Endothelial cell of umbilical vein (primary cell): ENCODE results near the gene SORCS2. TPM values are rescaled to one million over a fixed set of nuclear protein-coding genes. Genes with fewer than 3 reads are reported as not detected.

ENCODE experiments used
- BruUV-seq: library from RNA; stranded (reverse); fragments of 400-500 nt; replicated peaks from 2 replicates; lab custom pipeline; 2021; lab: Mats Ljungman, UMichigan
- CTCF ChIA-PET: fragments of 300-600, 350-600 bp; sonication (Branson Sonifier 250); formaldehyde crosslinking; loops from one replicate; lab custom pipeline; 2021; ENCODE audit warnings: antibody characterized with exemption, inconsistent platforms; lab: Charles Lee
- POLR2A ChIA-PET: fragments of 300-600, 350-600 bp; sonication (Branson Sonifier 250); formaldehyde crosslinking; loops from one replicate; lab custom pipeline; 2021; ENCODE audit warnings: antibody characterized with exemption, inconsistent platforms; lab: Charles Lee
- DNase-seq: peaks from one replicate; pipeline ENCODE4 v3.0.0-alpha.2; 2011; ENCODE audit warnings: low read depth, low spot score
- FAIRE-seq: peaks from 2 replicates; lab custom pipeline; 2011; peaks lifted over from hg19 to GRCh38; lab: Jason Lieb, UNC
- H2AFZ ChIP-seq: 2 replicates; pipeline ENCODE4 v1.6.0; 2012; ENCODE audit warnings: low read depth, low read length, control low read depth, inconsistent platforms
- H3K27ac ChIP-seq: 2 replicates; pipeline ENCODE4 v1.5.1; 2011; ENCODE audit warnings: low read depth, mild to moderate bottlenecking, control low read depth, low read length, moderate library complexity; ENCODE audit not compliant: insufficient read depth
- H3K27me3 ChIP-seq, 2 experiments: 2 replicates each; pipeline versions ENCODE4 v1.6.0 to v1.6.1; 2011; ENCODE audit warnings: low read length in 2 of 2, mixed read lengths in 1 of 2; ENCODE audit not compliant: control insufficient read depth in 2 of 2, insufficient read depth in 2 of 2
- H3K36me3 ChIP-seq, 2 experiments: 2 replicates in 1 of 2; 3 replicates in 1 of 2; pipeline ENCODE4 v1.5.1; 2011; ENCODE audit warnings: low read length in 2 of 2, mild to moderate bottlenecking in 1 of 2, moderate library complexity in 1 of 2; ENCODE audit not compliant: control insufficient read depth in 2 of 2, insufficient read depth in 2 of 2; ENCODE audit errors: extremely low read depth in 1 of 2
- H3K4me1 ChIP-seq: 3 replicates; pipeline ENCODE4 v1.5.1; 2011; ENCODE audit warnings: mild to moderate bottlenecking, low read length; ENCODE audit not compliant: control insufficient read depth, insufficient read depth; ENCODE audit errors: extremely low read depth
- H3K4me2 ChIP-seq: 2 replicates; pipeline ENCODE4 v1.6.1; 2011; ENCODE audit warnings: low read length, control low read depth, mixed read lengths; ENCODE audit not compliant: insufficient read depth
- H3K4me3 ChIP-seq, 3 experiments: fragments of 200-600 bp in 1 of 3; sonication (generic), shearing (Covaris generic) in 1 of 3; replicated peaks in 1 of 3; 2 replicates each; pipeline ENCODE4 v1.5.1; 2011 to 2016; ENCODE audit warnings: control low read depth in 3 of 3, low read length in 3 of 3, mild to moderate bottlenecking in 2 of 3, inconsistent platforms in 1 of 3, low read depth in 1 of 3, moderate library complexity in 1 of 3; ENCODE audit not compliant: insufficient read depth in 1 of 3
- H3K79me2 ChIP-seq: 2 replicates; pipeline ENCODE4 v1.6.0; 2012; ENCODE audit warnings: low read length, inconsistent platforms; ENCODE audit not compliant: control insufficient read depth, insufficient read depth
- H3K9ac ChIP-seq: replicated peaks from 2 replicates; pipeline ENCODE3; 2011; ENCODE audit warnings: low read length, control low read depth; ENCODE audit not compliant: insufficient read depth; ENCODE audit errors: extremely low read depth
- H3K9me1 ChIP-seq: replicated peaks from 3 replicates; pipeline ENCODE4 v1.6.0; 2011; ENCODE audit warnings: mild to moderate bottlenecking, low read length; ENCODE audit not compliant: control insufficient read depth, insufficient read depth; ENCODE audit errors: extremely low read depth
- H3K9me3 ChIP-seq: replicated peaks from 2 replicates; pipeline ENCODE4 v1.5.1; 2012; ENCODE audit warnings: low read length, inconsistent platforms; ENCODE audit not compliant: control insufficient read depth, insufficient read depth
- H4K20me1 ChIP-seq: replicated peaks from 2 replicates; pipeline ENCODE3; 2011; ENCODE audit warnings: mild to moderate bottlenecking, low read length; ENCODE audit not compliant: control insufficient read depth, insufficient read depth; ENCODE audit errors: extremely low read depth
- EZH2 ChIP-seq: IDR thresholded peaks from 2 replicates; pipeline ENCODE4 v1.6.1; 2012; ENCODE audit warnings: borderline replicate concordance, low read depth, mild to moderate bottlenecking, moderate library complexity, low read length, inconsistent platforms; ENCODE audit not compliant: severe bottlenecking
- FOS ChIP-seq: IDR thresholded peaks from 2 replicates; pipeline ENCODE4 v1.6.1; 2011; ENCODE audit warnings: mild to moderate bottlenecking, low read length, moderate library complexity, borderline replicate concordance; ENCODE audit not compliant: insufficient read depth
- GATA2 ChIP-seq: IDR thresholded peaks from 2 replicates; pipeline ENCODE4 v1.7.0; 2011; ENCODE audit warnings: low read depth, mild to moderate bottlenecking, moderate library complexity, mixed read lengths, low read length; ENCODE audit not compliant: insufficient read length, insufficient read depth
- JUN ChIP-seq: IDR thresholded peaks from 2 replicates; pipeline ENCODE4 v1.6.1; 2011; ENCODE audit warnings: borderline replicate concordance, low read depth; ENCODE audit not compliant: insufficient read length, insufficient read depth
- MYC ChIP-seq: IDR thresholded peaks from one replicate; pipeline ENCODE4 v1.6.1; 2011; ENCODE audit warnings: mild to moderate bottlenecking, low read depth, low read length
- POLR2A ChIP-seq: IDR thresholded peaks from 2 replicates; pipeline ENCODE4 v1.6.1; 2012; ENCODE audit warnings: low read depth, mild to moderate bottlenecking, control low read depth, low read length
- POLR2AphosphoS5 ChIP-seq: IDR thresholded peaks from 2 replicates; pipeline ENCODE4 v1.6.1; 2012; ENCODE audit warnings: low read depth, mild to moderate bottlenecking, control low read depth, low read length, moderate library complexity; ENCODE audit not compliant: insufficient read depth
- dilution Hi-C: fragments of 300-500 bp; cut with MboI; formaldehyde crosslinking; loops from one replicate; pipeline ENCODE4 v1.15.0; 2019; ENCODE audit warnings: low sequenced_read_pairs; ENCODE audit not compliant: extremely low pct_ligation_motif_present
- intact Hi-C: fragments of 100-400 bp; cut with micrococcal nuclease; formaldehyde crosslinking; loops from one replicate; pipeline ENCODE4 v1.10.0; 2022
- polyA plus RNA-seq, 4 experiments: library from polyadenylated mRNA; depleted of rRNA in 3 of 4; stranded (reverse) in 3 of 4; unstranded in 1 of 4; fragments of >200 nt; gene quantifications; 2 replicates each; pipeline versions ENCODE4 v1.2.1 to v1.2.3, GENCODE V29; 2011 to 2012; ENCODE audit warnings: missing spikeins in 1 of 4
- total RNA-seq: library from RNA; stranded (reverse); gene quantifications from 2 replicates; pipeline ENCODE4 v1.2.3, GENCODE V29; 2021
- TF ChIP-seq, protein P1 (sequence below), 2 donors: IDR thresholded peaks; 1 replicate in 1 of 2; 2 replicates in 1 of 2; pipeline ENCODE4 v1.5.1; 2011; ENCODE audit warnings: low read length in 2 of 2, mild to moderate bottlenecking in 2 of 2, moderate library complexity in 2 of 2, control low read depth in 1 of 2, inconsistent platforms in 1 of 2, low read depth in 1 of 2; ENCODE audit not compliant: insufficient read depth in 1 of 2; ENCODE audit errors: extremely low read depth in 1 of 2
- TF ChIP-seq, protein P2 (sequence below): IDR thresholded peaks from 2 replicates; pipeline ENCODE4 v1.6.1; 2011; ENCODE audit not compliant: insufficient read depth, insufficient read length

Gene SORCS2
- total and polyA plus RNA-seq, 2 donors (not counting 3 experiments of a cell fraction or from before 2014, with no cell fraction given) = not detected

DNA sequence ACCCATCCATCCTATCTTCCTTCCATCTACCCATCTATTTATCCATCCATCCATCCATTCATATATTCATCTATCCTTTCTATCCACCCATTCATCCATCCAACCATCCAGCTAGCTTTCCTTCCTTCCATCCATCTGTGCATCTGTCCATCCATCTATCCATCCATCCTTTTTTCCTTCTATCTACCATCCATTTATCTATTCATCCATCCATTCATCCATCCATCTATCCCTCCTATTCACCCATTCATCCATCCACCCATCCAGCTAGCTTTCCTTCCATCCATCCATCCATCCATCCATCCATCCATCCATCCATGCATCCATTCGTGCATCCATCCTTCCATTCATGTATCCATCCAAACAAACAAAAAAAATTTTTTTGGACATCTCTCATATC is 123.6 kb downstream of the SORCS2 start:
- H3K79me2 ChIP-seq = no peaks in the 10 kb centered on the region
- no TSS peak for BruUV-seq
- H3K27me3 ChIP-seq = no peaks in the 10 kb centered on the region
- H3K4me1 ChIP-seq = no peaks in the 10 kb centered on the region
- no peak overlapping the region for H3K27ac ChIP-seq
- POLR2A ChIA-PET = no interaction called here
- no peaks in the 10 kb centered on the region for H3K9me1 ChIP-seq
- TF ChIP-seq GATA2 = no peak
- TF ChIP-seq POLR2A = no peak
- TF ChIP-seq, protein P1, sequence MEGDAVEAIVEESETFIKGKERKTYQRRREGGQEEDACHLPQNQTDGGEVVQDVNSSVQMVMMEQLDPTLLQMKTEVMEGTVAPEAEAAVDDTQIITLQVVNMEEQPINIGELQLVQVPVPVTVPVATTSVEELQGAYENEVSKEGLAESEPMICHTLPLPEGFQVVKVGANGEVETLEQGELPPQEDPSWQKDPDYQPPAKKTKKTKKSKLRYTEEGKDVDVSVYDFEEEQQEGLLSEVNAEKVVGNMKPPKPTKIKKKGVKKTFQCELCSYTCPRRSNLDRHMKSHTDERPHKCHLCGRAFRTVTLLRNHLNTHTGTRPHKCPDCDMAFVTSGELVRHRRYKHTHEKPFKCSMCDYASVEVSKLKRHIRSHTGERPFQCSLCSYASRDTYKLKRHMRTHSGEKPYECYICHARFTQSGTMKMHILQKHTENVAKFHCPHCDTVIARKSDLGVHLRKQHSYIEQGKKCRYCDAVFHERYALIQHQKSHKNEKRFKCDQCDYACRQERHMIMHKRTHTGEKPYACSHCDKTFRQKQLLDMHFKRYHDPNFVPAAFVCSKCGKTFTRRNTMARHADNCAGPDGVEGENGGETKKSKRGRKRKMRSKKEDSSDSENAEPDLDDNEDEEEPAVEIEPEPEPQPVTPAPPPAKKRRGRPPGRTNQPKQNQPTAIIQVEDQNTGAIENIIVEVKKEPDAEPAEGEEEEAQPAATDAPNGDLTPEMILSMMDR (IDR thresholded peaks at IDR 0.05; ENCODE audit: extremely low read depth in 1 of 2, insufficient read depth in 1 of 2, low read depth in 1 of 2, low read length in 2 of 2) = no peak
- TF ChIP-seq MYC = no peak
- no peak for TF ChIP-seq JUN
- TF ChIP-seq POLR2AphosphoS5 = no peak
- no peak for TF ChIP-seq FOS
- TF ChIP-seq EZH2 = no peak
- TF ChIP-seq, protein P2, sequence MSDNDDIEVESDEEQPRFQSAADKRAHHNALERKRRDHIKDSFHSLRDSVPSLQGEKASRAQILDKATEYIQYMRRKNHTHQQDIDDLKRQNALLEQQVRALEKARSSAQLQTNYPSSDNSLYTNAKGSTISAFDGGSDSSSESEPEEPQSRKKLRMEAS = no peak
- H4K20me1 ChIP-seq = no peaks in the 10 kb centered on the region
- intact Hi-C loops (no loop called here), dilution Hi-C loops (no loop called here)
- no peak overlapping the region for H3K4me2 ChIP-seq
- no peak overlapping the region for H3K9ac ChIP-seq
- FAIRE-seq (no peak), DNase-seq (no peak)
- H3K9me3 ChIP-seq = no peaks in the 10 kb centered on the region
- CTCF ChIA-PET = no interaction called here
- H3K4me3 ChIP-seq = no peak overlapping the region
- no peak overlapping the region for H2AFZ ChIP-seq
- no peaks in the 10 kb centered on the region for H3K36me3 ChIP-seq
